Measurements from ENCODE around the gene AUTS2. TPM values are rescaled to one million over a fixed set of nuclear protein-coding genes. Genes with fewer than 3 reads are reported as not detected.

Gene AUTS2
- total RNA-seq, 1 experiment from 2014 or later: 4.6 TPM

GRCh38 chr7:70400829-70401380 is 802.6 kb downstream of the AUTS2 start:
- DNase-seq (ENCODE audit: low read depth): no peak

DNA sequence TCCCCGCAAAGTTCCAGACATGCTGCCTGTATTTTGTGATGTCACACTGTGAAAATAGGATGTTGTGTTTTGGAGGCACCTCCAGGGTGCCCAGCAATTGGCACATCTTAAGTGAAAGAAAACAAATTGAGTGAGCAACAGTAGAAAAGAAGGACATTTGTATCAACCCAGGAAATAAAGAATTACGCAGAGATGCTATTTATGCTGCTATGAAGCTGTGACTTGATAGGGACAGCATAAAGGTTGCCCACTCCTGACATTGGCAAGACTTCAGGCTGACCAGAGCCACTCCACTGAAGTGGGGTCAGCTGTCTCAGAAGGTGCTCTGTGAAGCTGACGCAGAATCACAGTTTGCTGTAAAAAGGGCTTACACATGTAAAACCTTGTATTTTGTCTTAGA is 803.8 kb downstream of the AUTS2 start:
- no peak for DNase-seq (ENCODE audit: low read depth)

DNA sequence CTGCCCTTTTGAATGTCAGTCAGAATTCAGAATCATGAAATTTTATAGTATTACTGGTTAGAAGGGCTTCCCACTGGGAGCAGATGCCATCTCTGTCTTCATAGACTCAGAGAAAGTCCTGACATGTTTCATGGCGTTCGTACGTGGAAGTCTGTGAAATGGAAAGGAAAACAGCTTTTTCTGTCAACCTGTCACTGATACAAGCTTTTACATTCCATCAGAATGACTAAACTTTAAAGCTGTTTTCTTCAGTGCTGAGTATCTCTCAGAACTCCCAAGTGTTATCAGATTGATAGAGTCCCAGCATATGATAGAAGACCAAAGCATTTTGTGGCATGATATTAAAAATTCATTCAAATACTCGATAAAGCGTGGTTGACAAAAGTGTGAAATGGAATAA is 807.0 kb downstream of the AUTS2 start:
- no peak for DNase-seq (ENCODE audit: low read depth)

- no peak for DNase-seq (ENCODE audit: low read depth)
These were observed 808.1 kb downstream of the AUTS2 start for GRCh38 chr7:70406186-70406949.

- DNase-seq (ENCODE audit: low read depth): no peak
These were observed 808.6 kb downstream of the AUTS2 start for GRCh38 chr7:70406950-70407209.

DNA sequence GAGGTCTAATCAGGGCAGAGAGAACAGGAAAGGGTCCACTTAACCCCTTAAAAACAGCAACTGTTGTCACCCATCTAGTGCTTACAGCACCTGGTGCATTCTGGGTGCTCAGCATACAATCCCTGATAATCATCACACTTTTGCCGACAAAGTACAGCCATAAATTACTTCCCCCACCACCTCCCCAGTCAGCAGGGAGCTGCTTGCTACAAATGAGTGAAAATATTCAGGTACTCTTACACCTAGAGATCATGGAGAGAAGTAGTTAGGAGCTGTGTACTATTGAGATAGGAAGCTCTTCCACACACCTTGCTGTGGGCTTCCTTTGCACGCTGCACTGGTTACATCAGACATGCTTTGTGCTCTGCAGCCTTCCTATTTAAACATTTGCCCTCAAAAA is 810.2 kb downstream of the AUTS2 start:
- no peak for DNase-seq (ENCODE audit: low read depth)

GRCh38 chr7:70408891-70409290 is 810.6 kb downstream of the AUTS2 start:
- DNase-seq (ENCODE audit: low read depth): no peak

DNA sequence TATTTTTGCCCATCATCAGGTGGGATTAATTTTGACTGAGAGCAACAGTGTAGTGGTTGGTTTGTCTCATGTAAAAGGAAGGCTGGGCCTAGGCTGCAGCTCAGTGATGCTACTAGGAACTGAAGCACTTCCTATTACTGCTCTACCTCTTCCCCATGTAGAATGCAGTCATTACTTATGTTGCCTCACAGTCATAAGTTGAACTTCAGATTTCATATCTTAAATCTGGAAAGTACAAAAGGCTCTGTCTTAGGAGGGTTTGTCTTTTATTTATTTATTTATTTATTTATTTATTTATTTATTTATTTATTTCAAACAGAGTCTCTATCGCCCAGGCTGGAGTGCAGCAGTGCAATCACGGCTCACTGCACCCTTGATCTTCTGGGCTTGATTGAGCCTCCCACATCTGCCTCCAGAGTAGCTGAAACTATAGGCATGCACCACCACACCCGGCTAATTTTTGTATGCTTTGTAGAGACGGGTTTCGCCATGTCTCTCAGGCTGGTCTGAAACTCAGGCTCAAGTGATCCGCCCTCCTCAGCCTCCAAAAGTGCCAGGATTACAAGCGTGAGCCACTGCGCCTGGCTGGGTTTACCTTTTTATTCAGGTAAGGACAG is 812.0 kb downstream of the AUTS2 start:
- DNase-seq (ENCODE audit: low read depth): no peak

DNA sequence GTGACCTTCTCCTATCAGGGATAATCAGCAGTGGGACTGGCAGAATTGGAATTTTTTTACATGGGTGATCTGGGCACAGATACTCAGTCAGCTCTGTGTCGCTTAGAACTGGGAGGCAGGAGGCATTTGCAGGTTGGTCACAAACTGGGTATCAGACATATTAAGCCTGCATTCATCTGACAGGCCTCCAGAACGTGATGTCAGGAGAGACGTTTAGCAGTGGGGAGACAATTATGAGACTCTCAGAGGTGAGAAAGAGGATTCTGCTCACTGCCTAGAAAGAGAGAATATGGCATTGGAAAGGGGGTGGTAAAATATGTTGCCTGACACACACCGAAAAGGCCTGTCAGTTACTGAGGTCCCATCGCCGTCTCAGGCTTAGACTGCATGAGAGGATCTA is 816.1 kb downstream of the AUTS2 start:
- DNase-seq (ENCODE audit: low read depth): no peak

- DNase-seq (ENCODE audit: low read depth): no peak
These were observed 817.1 kb downstream of the AUTS2 start for GRCh38 chr7:70415179-70415972.

- no peak for DNase-seq (ENCODE audit: low read depth)
These were observed 818.2 kb downstream of the AUTS2 start for GRCh38 chr7:70416347-70416985.

- no peak for DNase-seq (ENCODE audit: low read depth)
These were observed 818.8 kb downstream of the AUTS2 start for GRCh38 chr7:70416986-70417655.

DNA sequence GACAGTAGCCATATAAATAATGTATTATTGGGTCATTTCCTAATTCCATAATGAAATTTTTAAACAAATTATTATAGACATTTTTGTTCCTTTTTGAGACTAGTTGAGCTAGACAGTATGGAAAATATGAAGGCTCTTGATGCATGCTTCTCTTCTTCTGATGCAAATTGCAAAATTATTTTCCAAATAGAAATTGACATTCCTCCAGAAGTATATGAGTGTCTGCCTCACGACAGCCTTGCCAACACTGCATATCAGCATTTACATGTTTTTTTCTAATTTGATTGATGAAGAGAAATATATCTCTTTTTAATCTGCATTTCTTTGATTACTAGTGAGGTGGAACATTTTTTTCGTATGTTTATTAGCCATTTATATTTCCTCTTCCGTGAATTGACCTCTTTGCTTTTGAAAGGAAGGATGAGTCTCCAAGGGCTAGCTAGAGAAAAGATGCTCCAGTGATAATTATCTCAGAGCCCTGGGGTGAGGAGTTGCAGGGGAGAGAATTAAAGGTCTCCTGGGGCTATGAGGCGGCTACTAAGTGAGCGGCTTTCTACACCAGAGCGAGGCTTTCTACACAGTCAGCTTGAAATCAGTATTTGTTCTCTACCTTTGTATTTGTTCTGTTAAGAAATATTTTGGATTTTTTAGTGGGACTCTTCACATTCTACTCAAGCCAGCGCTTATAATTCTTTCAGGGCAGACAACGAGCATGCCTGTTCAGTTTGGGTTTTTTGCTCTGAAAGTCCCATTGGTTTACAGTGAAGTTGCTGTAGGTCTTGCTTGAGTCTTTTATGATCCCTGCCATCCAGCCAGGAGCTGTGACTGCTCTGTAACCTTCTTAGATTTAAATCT is 821.5 kb downstream of the AUTS2 start:
- no peak for DNase-seq (ENCODE audit: low read depth)

DNA sequence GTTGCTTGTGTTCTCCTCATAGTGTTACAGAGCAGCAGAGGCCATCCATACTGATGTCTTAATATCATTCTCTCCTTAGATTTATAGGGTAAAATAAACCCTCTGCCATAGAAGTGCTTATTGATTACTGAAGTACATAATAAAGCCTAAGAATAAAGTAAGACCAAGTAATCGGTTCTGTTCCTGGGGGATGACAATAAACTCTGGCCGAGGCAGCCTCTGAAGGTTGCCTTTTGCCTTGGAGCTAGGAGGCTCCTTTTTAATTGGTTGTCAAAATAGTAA is 822.0 kb downstream of the AUTS2 start:
- no peak for DNase-seq (ENCODE audit: low read depth)

DNA sequence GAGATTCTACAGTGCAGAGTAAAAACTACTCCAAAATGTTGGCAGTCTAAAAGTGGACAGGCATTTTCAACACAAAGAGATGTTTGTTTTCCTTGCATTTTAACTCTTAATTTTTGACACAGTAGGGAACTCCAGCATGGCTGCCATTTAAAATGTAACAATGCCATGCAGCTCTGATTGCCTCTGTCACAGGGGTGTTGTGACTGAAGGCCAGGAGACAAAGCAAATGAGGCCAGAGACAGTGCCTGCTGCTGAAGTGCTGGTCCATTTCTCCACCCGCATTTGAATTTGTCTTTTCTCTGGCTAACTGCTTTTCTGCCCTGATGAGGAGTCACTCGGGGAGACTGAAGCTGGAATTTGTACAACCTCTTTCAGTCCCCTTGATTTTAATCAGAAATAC is 823.0 kb downstream of the AUTS2 start:
- DNase-seq (ENCODE audit: low read depth): no peak

- no peak for DNase-seq (ENCODE audit: low read depth)
These were observed 828.1 kb downstream of the AUTS2 start for GRCh38 chr7:70426249-70426880.

DNA sequence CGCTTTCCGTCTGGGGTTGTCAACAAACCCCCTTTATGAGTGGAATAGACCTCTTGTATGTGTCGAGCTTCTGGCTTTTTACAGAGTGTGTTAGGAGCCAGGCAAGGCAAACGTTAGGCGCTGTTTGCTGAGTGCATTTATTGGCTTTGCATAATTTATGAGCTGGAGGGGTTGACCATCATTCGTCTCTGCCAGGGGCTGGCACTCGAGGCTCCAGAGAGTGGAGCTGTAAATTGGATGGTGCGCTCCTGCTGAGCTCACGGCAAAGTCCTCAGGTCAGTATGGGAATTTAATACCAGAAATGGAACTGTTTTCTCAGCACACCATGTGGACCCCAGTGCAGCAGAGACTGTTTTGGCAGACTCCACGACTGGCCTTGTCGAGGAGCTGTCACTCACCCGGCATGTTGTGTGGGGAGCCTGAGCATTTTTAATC is 834.3 kb downstream of the AUTS2 start:
- DNase-seq (ENCODE audit: low read depth): no peak

GRCh38 chr7:70434376-70434775 is 836.1 kb downstream of the AUTS2 start:
- peak; percentile 3 for DNase-seq (ENCODE audit: low read depth)

GRCh38 chr7:70434821-70435220 is 836.5 kb downstream of the AUTS2 start:
- DNase-seq (ENCODE audit: low read depth): no peak

GRCh38 chr7:70435634-70436033 is 837.4 kb downstream of the AUTS2 start:
- DNase-seq (ENCODE audit: low read depth): no peak

All from HT1080 (cell line).